GM23338 (cell line): ENCODE results near the gene SMIM35. TPM values are rescaled to one million over a fixed set of nuclear protein-coding genes. Genes with fewer than 3 reads are reported as not detected.

ENCODE experiments used
- ATAC-seq: fragments of 200-7000 bp; cut with Tn5 transposase; 3 replicates; pipeline ENCODE4 v1.9.1; 2020
- DNase-seq: peaks from one replicate; pipeline ENCODE4 v3.0.0-alpha.2; 2015; ENCODE audit warnings: low spot score
- H2AFZ ChIP-seq: fragments of 200-600 bp; sonication (generic); 2 replicates; pipeline ENCODE4 v1.8.0; 2016; ENCODE audit warnings: antibody characterized with exemption, mild to moderate bottlenecking, moderate library complexity
- H3F3A ChIP-seq: fragments of 200-600 bp; sonication (generic); replicated peaks from 2 replicates; pipeline ENCODE4 v1.8.0; 2017; ENCODE audit warnings: antibody characterized with exemption, mixed run types, low read depth
- H3K27ac ChIP-seq: fragments of 200-600 bp; sonication (generic); 2 replicates; pipeline ENCODE4 v1.6.1; 2016; ENCODE audit warnings: low read depth
- H3K27me3 ChIP-seq: fragments of 200-600 bp; sonication (generic); 2 replicates; pipeline ENCODE4 v1.8.0; 2016; ENCODE audit warnings: mild to moderate bottlenecking, mixed run types, moderate library complexity; ENCODE audit not compliant: insufficient read depth
- H3K36me3 ChIP-seq: fragments of 200-600 bp; sonication (generic); 2 replicates; pipeline ENCODE4 v1.8.0; 2016; ENCODE audit warnings: mild to moderate bottlenecking; ENCODE audit not compliant: insufficient read depth
- H3K4me1 ChIP-seq: fragments of 200-600 bp; sonication (generic); 2 replicates; pipeline ENCODE4 v1.8.0; 2016; ENCODE audit warnings: mild to moderate bottlenecking, moderate library complexity; ENCODE audit not compliant: insufficient read depth
- H3K4me2 ChIP-seq: fragments of 200-600 bp; sonication (generic); 2 replicates; pipeline ENCODE4 v1.7.1; 2017; ENCODE audit warnings: mixed run types
- H3K4me3 ChIP-seq: fragments of 200-600 bp; sonication (generic); 2 replicates; pipeline ENCODE4 v1.6.1; 2016; ENCODE audit warnings: mixed run types
- H3K79me2 ChIP-seq: fragments of 200-600 bp; sonication (generic); replicated peaks from 2 replicates; pipeline ENCODE4 v1.8.0; 2017; ENCODE audit warnings: mild to moderate bottlenecking; ENCODE audit not compliant: insufficient read depth
- H3K9me2 ChIP-seq: fragments of 200-600 bp; sonication (generic); 2 replicates; pipeline ENCODE4 v1.8.0; 2017; ENCODE audit not compliant: insufficient read depth
- H4K20me1 ChIP-seq: fragments of 200-600 bp; sonication (generic); replicated peaks from 2 replicates; pipeline ENCODE4 v1.8.0; 2017; ENCODE audit warnings: mild to moderate bottlenecking; ENCODE audit not compliant: insufficient read depth
- H3K27ac Mint-ChIP-seq: 2 replicates; pipeline ENCODE4 v1.8.0; 2020; ENCODE audit warnings: inconsistent platforms, mild to moderate bottlenecking, moderate library complexity, mixed read lengths
- H3K27me3 Mint-ChIP-seq: 3 replicates; pipeline ENCODE4 v1.8.0; 2022; ENCODE audit warnings: low read depth, mild to moderate bottlenecking, moderate library complexity, mixed read lengths, inconsistent platforms; ENCODE audit not compliant: insufficient read depth, poor library complexity
- H3K36me3 Mint-ChIP-seq: 3 replicates; pipeline ENCODE4 v1.8.0; 2021; ENCODE audit warnings: low read depth, mild to moderate bottlenecking, inconsistent platforms, moderate library complexity, mixed read lengths
- H3K4me1 Mint-ChIP-seq: 3 replicates; pipeline ENCODE4 v1.8.0; 2020; ENCODE audit warnings: mild to moderate bottlenecking, inconsistent platforms, mixed read lengths
- H3K4me3 Mint-ChIP-seq: 3 replicates; pipeline ENCODE4 v1.8.0; 2021; ENCODE audit warnings: moderate library complexity, mild to moderate bottlenecking, inconsistent platforms, mixed read lengths
- H3K9me3 Mint-ChIP-seq: 3 replicates; pipeline ENCODE4 v1.8.0; 2020; ENCODE audit warnings: moderate library complexity, mild to moderate bottlenecking, inconsistent platforms, mixed read lengths
- CREB1 ChIP-seq: fragments of 250-450 bp; sonication (Bioruptor Pico); IDR thresholded peaks from 2 replicates; pipeline ENCODE4 v1.5.0; 2020; ENCODE audit warnings: low read depth, mild to moderate bottlenecking, moderate library complexity
- ETS1 ChIP-seq: IDR thresholded peaks from 2 replicates; pipeline ENCODE4 v1.6.1; 2016; ENCODE audit warnings: antibody characterized with exemption
- EZH2 ChIP-seq: fragments of 200-600 bp; sonication (generic); IDR thresholded peaks from one replicate; pipeline ENCODE4 v1.8.0; 2017; ENCODE audit warnings: antibody characterized with exemption, mild to moderate bottlenecking, low read depth; ENCODE audit not compliant: unreplicated experiment
- EZH2phosphoT487 ChIP-seq: fragments of 200-600 bp; sonication (generic); IDR thresholded peaks from one replicate; pipeline ENCODE4 v1.8.1; 2018; ENCODE audit warnings: antibody characterized with exemption; ENCODE audit not compliant: unreplicated experiment
- JUNB ChIP-seq: IDR thresholded peaks from one replicate; pipeline ENCODE4 v1.6.1; 2016; ENCODE audit warnings: antibody characterized with exemption; ENCODE audit not compliant: unreplicated experiment
- NANOG ChIP-seq: IDR thresholded peaks from 2 replicates; pipeline ENCODE4 v1.6.1; 2016; ENCODE audit warnings: antibody characterized with exemption, borderline replicate concordance
- POLR2AphosphoS5 ChIP-seq: IDR thresholded peaks from 2 replicates; pipeline ENCODE4 v1.6.1; 2016; ENCODE audit warnings: antibody characterized with exemption, low read depth
- STAT1 ChIP-seq: IDR thresholded peaks from one replicate; pipeline ENCODE4 v1.6.1; 2016; ENCODE audit warnings: antibody characterized with exemption; ENCODE audit not compliant: unreplicated experiment
- ZNF114 ChIP-seq: fragments of 250-450 bp; sonication (Bioruptor Pico); IDR thresholded peaks from 2 replicates; pipeline ENCODE4 v1.5.0; 2020; ENCODE audit warnings: mild to moderate bottlenecking, moderate library complexity
- ZNF331 ChIP-seq: fragments of 250-450 bp; sonication (Bioruptor Pico); IDR thresholded peaks from 2 replicates; pipeline ENCODE4 v1.5.0; 2020; ENCODE audit warnings: low read depth, mild to moderate bottlenecking, moderate library complexity
- polyA plus RNA-seq: library from polyadenylated mRNA; unstranded; fragments of >200 nt; fragmentation: Nextera tagmentation; extraction: Ambion mirVana; gene quantifications from 2 replicates; pipeline ENCODE4 v1.2.1, GENCODE V29; 2016
- total RNA-seq: library from RNA; depleted of rRNA; stranded (reverse); fragments of >200 nt; shearing (Covaris generic); gene quantifications from 2 replicates; pipeline ENCODE4 v1.2.3, GENCODE V29; 2014
- TF ChIP-seq, protein P1 (sequence below), 2 experiments: fragments of 200-600 bp in 1 of 2; sonication (generic) in 1 of 2; conservative IDR thresholded peaks; 2 replicates each; pipeline versions ENCODE4 v1.5.1 to v1.6.1; 2016 to 2017; ENCODE audit warnings: antibody characterized with exemption in 2 of 2, low read depth in 2 of 2, mild to moderate bottlenecking in 2 of 2, moderate library complexity in 1 of 2
- TF ChIP-seq, protein P2 (sequence below): IDR thresholded peaks from one replicate; pipeline ENCODE4 v1.6.1; 2018; ENCODE audit warnings: antibody characterized with exemption; ENCODE audit not compliant: unreplicated experiment

The SMIM35 gene
- total and polyA plus RNA-seq, 2 experiments from 2014 or later: not detected

DNA sequence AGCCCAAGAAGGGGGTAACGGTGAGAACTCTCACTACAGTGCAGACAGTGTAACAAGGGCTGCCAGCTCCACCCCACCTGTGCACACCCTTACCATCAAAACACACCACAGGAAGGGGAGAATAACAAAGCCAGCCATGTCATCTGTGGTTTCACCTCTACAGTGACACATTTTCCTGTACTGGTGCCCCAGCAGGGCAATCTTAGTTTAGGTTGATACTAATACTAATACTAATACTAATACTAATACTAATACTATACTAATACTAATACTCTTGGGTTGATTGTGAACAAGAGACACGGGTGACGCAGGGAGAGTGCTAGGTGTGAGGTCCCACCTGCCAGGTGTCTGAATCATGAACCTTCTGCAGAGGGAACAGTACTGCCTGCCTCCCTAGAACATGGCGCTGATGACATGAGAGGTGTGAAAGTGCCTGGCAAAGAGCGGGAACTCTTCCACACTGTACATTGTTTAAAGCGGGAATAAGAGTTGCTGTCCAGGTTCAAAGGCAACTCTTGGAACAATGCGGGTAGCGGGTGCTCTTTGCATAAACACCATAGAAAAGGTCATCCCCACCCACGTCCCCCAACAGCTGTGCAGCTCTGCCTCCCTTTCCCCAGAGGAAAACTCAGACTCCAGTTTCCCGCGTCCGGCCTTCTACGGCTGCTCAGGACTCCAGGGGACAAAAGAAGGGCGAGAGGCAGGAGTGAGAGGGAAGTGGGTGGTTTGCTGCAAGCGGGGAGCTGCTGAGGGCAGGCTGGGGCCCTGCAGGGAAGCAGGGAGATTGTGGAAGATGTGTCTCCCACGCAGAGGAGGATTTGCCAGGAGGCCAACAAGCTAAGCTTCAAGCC is 34.9 kb downstream of the SMIM35 start:
- Histone ChIP-seq H2AFZ (no peak overlapping the region), H3K27me3 (no peaks in the 10 kb centered on the region), H3K9me2 (no peaks in the 10 kb centered on the region), H3K36me3 (no peaks in the 10 kb centered on the region), H3F3A (no peaks in the 10 kb centered on the region), H3K79me2 (no peaks in the 10 kb centered on the region), H3K4me3 (no peak overlapping the region), H4K20me1 (no peaks in the 10 kb centered on the region; the same call in 1 of the 2 replicates), H3K27ac (no peak overlapping the region), H3K4me2 (no peak overlapping the region), H3K4me1 (no peaks in the 10 kb centered on the region)
- DNase-seq (no peak), ATAC-seq (no peak)
- H3K4me1 Mint-ChIP-seq: no peaks in the 10 kb centered on the region; the same call in 2 of the 3 replicates
- no peak overlapping the region for H3K27ac Mint-ChIP-seq
- no peaks in the 10 kb centered on the region; the same call in 2 of the 3 replicates for H3K9me3 Mint-ChIP-seq
- no peak overlapping the region for H3K4me3 Mint-ChIP-seq
- no peak for TF ChIP-seq EZH2phosphoT487
- TF ChIP-seq ETS1: no peak
- no peak for TF ChIP-seq ZNF114
- TF ChIP-seq NANOG: no peak
- no peak for TF ChIP-seq JUNB
- TF ChIP-seq EZH2: no peak
- TF ChIP-seq POLR2AphosphoS5: no peak
- no peak for TF ChIP-seq CREB1 (CRISPR knock-in tag)
- TF ChIP-seq, protein P1, sequence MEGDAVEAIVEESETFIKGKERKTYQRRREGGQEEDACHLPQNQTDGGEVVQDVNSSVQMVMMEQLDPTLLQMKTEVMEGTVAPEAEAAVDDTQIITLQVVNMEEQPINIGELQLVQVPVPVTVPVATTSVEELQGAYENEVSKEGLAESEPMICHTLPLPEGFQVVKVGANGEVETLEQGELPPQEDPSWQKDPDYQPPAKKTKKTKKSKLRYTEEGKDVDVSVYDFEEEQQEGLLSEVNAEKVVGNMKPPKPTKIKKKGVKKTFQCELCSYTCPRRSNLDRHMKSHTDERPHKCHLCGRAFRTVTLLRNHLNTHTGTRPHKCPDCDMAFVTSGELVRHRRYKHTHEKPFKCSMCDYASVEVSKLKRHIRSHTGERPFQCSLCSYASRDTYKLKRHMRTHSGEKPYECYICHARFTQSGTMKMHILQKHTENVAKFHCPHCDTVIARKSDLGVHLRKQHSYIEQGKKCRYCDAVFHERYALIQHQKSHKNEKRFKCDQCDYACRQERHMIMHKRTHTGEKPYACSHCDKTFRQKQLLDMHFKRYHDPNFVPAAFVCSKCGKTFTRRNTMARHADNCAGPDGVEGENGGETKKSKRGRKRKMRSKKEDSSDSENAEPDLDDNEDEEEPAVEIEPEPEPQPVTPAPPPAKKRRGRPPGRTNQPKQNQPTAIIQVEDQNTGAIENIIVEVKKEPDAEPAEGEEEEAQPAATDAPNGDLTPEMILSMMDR (conservative IDR thresholded peaks at IDR 0.05; ENCODE audit: low read depth in 2 of 2): no peak
- TF ChIP-seq ZNF331 (CRISPR knock-in tag): no peak
- H3K36me3 Mint-ChIP-seq: no peaks in the 10 kb centered on the region
- peaks cover 5% of the 10 kb centered on the region for H3K27me3 Mint-ChIP-seq

GRCh38 chr11:118051136-118051610 is 35.6 kb downstream of the SMIM35 start:
- Mint-ChIP-seq H3K27ac (no peak overlapping the region), H3K4me3 (no peak overlapping the region), H3K27me3 (peaks cover 3% of the 10 kb centered on the region), H3K36me3 (no peaks in the 10 kb centered on the region), H3K9me3 (no peaks in the 10 kb centered on the region; the same call in 2 of the 3 replicates), H3K4me1 (no peaks in the 10 kb centered on the region)
- no peaks in the 10 kb centered on the region for H3K36me3 ChIP-seq
- H3K27me3 ChIP-seq: no peaks in the 10 kb centered on the region
- no peaks in the 10 kb centered on the region for H3K9me2 ChIP-seq
- no peak overlapping the region for H3K27ac ChIP-seq
- no peak overlapping the region for H3K4me3 ChIP-seq
- H2AFZ ChIP-seq: no peak overlapping the region
- H4K20me1 ChIP-seq: no peaks in the 10 kb centered on the region; the same call in 1 of the 2 replicates
- no peak overlapping the region for H3K4me2 ChIP-seq
- no peaks in the 10 kb centered on the region for H3F3A ChIP-seq
- H3K4me1 ChIP-seq: no peaks in the 10 kb centered on the region
- ATAC-seq: no peak
- no peaks in the 10 kb centered on the region for H3K79me2 ChIP-seq
- DNase-seq: no peak
- TF ChIP-seq EZH2 (no peak), ZNF331 (CRISPR knock-in tag) (no peak), POLR2AphosphoS5 (no peak), EZH2phosphoT487 (no peak), NANOG (no peak), STAT1 (no peak)
- TF ChIP-seq, protein P2, sequence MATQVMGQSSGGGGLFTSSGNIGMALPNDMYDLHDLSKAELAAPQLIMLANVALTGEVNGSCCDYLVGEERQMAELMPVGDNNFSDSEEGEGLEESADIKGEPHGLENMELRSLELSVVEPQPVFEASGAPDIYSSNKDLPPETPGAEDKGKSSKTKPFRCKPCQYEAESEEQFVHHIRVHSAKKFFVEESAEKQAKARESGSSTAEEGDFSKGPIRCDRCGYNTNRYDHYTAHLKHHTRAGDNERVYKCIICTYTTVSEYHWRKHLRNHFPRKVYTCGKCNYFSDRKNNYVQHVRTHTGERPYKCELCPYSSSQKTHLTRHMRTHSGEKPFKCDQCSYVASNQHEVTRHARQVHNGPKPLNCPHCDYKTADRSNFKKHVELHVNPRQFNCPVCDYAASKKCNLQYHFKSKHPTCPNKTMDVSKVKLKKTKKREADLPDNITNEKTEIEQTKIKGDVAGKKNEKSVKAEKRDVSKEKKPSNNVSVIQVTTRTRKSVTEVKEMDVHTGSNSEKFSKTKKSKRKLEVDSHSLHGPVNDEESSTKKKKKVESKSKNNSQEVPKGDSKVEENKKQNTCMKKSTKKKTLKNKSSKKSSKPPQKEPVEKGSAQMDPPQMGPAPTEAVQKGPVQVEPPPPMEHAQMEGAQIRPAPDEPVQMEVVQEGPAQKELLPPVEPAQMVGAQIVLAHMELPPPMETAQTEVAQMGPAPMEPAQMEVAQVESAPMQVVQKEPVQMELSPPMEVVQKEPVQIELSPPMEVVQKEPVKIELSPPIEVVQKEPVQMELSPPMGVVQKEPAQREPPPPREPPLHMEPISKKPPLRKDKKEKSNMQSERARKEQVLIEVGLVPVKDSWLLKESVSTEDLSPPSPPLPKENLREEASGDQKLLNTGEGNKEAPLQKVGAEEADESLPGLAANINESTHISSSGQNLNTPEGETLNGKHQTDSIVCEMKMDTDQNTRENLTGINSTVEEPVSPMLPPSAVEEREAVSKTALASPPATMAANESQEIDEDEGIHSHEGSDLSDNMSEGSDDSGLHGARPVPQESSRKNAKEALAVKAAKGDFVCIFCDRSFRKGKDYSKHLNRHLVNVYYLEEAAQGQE: no peak
